ENCODE data around the gene GNAQ. TPM values are rescaled to one million over a fixed set of nuclear protein-coding genes. Genes with fewer than 3 reads are reported as not detected.
A peak's percentile ranks its signal among the peaks of the same experiment; 100 is the strongest.

GNAQ gene
- total RNA-seq, 1 experiment from 2014 or later = 48.6 TPM

DNA sequence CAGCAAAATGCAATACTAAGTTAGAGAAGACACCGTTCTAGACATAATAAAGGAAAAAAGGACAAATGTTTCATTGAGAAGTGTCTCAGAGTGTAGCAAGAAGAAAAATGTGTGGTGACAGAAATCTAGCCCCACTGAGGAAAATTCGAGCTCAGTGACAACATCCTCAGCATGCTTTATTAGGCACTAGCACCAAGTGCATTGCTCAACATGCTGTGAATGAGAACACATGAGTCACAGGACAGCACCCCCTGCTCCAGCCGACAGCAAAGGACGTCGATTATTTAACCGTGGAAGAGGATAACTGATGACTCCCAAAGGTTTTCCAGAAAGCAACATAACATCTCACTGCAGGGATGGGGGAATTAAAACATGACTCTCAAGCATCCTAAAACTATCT, 182.7 kb downstream of the GNAQ start:
- WGBS (ENCODE audit: extremely low coverage, insufficient read length, low lambda C conversion rate) = no CpG with 5 or more reads among the region's 6 CpGs
- Histone ChIP-seq H3K56ac (ENCODE audit: insufficient read length, low read depth, low read length) (no peak overlapping the region), H3K4me2 (ENCODE audit: insufficient read depth, insufficient read length, low read length) (no peak overlapping the region), H4K20me1 (ENCODE audit: control insufficient read depth, insufficient read depth, insufficient read length) (no peaks in the 10 kb centered on the region), H2AK5ac (ENCODE audit: insufficient read length, low read length) (no peak overlapping the region), H3K4ac (ENCODE audit: low read depth, low read length) (no peak overlapping the region), H2BK15ac (ENCODE audit: low read depth, low read length) (no peak overlapping the region), H3K14ac (ENCODE audit: insufficient read depth, low read length) (no peak overlapping the region), H3K27ac (ENCODE audit: insufficient read length, low read depth, low read length) (no peak overlapping the region), H3K79me2 (ENCODE audit: insufficient read depth, low read length) (no peaks in the 10 kb centered on the region), H4K5ac (ENCODE audit: insufficient read length, low read depth, low read length) (no peak overlapping the region), H3T11ph (ENCODE audit: low read length) (no peak overlapping the region), H3K79me1 (ENCODE audit: insufficient read depth, low read depth, low read length, poor library complexity, severe bottlenecking) (peaks cover 2% of the 10 kb centered on the region), H2BK20ac (ENCODE audit: low read depth, low read length, poor library complexity, severe bottlenecking) (no peak overlapping the region), H2BK120ac (ENCODE audit: low read depth, low read length, poor library complexity, severe bottlenecking) (no peak overlapping the region), H2AFZ (ENCODE audit: low read length) (no peak overlapping the region), H3K4me1 (ENCODE audit: insufficient read depth, low read length) (no peaks in the 10 kb centered on the region), H3K23me2 (ENCODE audit: insufficient read length, low read depth, low read length, poor library complexity, severe bottlenecking) (no peaks in the 10 kb centered on the region), H3K9me3 (ENCODE audit: control insufficient read depth, low read depth, low read length) (no peaks in the 10 kb centered on the region), H2BK5ac (ENCODE audit: insufficient read length, low read length) (no peak overlapping the region), H2BK12ac (ENCODE audit: insufficient read length, low read depth, low read length) (no peak overlapping the region), H3K9ac (ENCODE audit: extremely low read depth, insufficient read length, low read length) (no peak overlapping the region), H3K18ac (ENCODE audit: insufficient read length, low read depth, low read length) (no peak overlapping the region), H3K23ac (ENCODE audit: insufficient read length, low read depth, low read length) (no peak overlapping the region), H3K27me3 (ENCODE audit: insufficient read depth, low read length) (no peaks in the 10 kb centered on the region), H4K91ac (ENCODE audit: insufficient read length, low read depth, low read length) (no peak overlapping the region), H4K8ac (replicated peaks; ENCODE audit: insufficient read length, low read depth, low read length) (no peak overlapping the region)
- Mint-ChIP-seq H3K9me3 (no peaks in the 10 kb centered on the region), H3K27me3 (ENCODE audit: low read depth) (no peaks in the 10 kb centered on the region), H3K27ac (peak overlapping the region in 2 of 3 experiments; percentile 29 to 75; a peak in 3 of 7 replicates), H3K4me1 (peaks cover 6 to 21% of the 10 kb centered on the region in 2 experiments; a peak in 3 of 4 replicates), H3K36me3 (ENCODE audit: insufficient read depth in 1 of 3, low read depth in 3 of 3) (no peaks in the 10 kb centered on the region; a peak in 1 of 7 replicates), H3K4me3 (no peak overlapping the region)
- DNase-seq = no peak
- TF ChIP-seq CTCF (conservative IDR thresholded peaks at IDR 0.05) = no peak
